ENCODE data around the gene B4GALT2.

Gene B4GALT2

GRCh38 chr1:43978551-43979260 lies at the start of gene B4GALT2:
Gene B4GALT2 (plus strand): TSS chr1:43979210. CDS start chr1:43981161, 1,951 bp downstream.
- DNase-seq (ENCODE audit: low read depth) = no peak

GRCh38 chr1:43930168-43930948 lies 48.7 kb upstream of the B4GALT2 start:
- DNase-seq (ENCODE audit: low read depth) = no peak

GRCh38 chr1:43930949-43931275 lies 48.1 kb upstream of the B4GALT2 start:
- DNase-seq (ENCODE audit: low read depth) = no peak

- no peak for DNase-seq (ENCODE audit: low read depth)
Observed at GRCh38 chr1:43931711-43932660, 47.0 kb upstream of the B4GALT2 start.

GRCh38 chr1:43932786-43933385 lies 46.1 kb upstream of the B4GALT2 start:
- no peak for DNase-seq (ENCODE audit: low read depth)

- no peak for DNase-seq (ENCODE audit: low read depth)
Observed at GRCh38 chr1:43933386-43934100, 45.5 kb upstream of the B4GALT2 start, which contains the start of gene ARTN. Gene ARTN (plus strand): TSS chr1:43933801. CDS start chr1:43935657, 1,856 bp downstream.

GRCh38 chr1:43934101-43934985 lies 44.7 kb upstream of the B4GALT2 start:
- no peak for DNase-seq (ENCODE audit: low read depth)

- DNase-seq (ENCODE audit: low read depth) = no peak
Observed at GRCh38 chr1:43934986-43935324, 44.1 kb upstream of the B4GALT2 start.

- DNase-seq (ENCODE audit: low read depth) = no peak
Observed at GRCh38 chr1:43935711-43936427, 43.1 kb upstream of the B4GALT2 start.

GRCh38 chr1:43936431-43937151 lies 42.4 kb upstream of the B4GALT2 start:
- no peak for DNase-seq (ENCODE audit: low read depth)

- DNase-seq (ENCODE audit: low read depth) = no peak
Observed at GRCh38 chr1:43937179-43937865, 41.7 kb upstream of the B4GALT2 start.

GRCh38 chr1:43938383-43938782 lies 40.6 kb upstream of the B4GALT2 start:
- DNase-seq (ENCODE audit: low read depth) = no peak

GRCh38 chr1:43938892-43939587 lies 40.0 kb upstream of the B4GALT2 start:
- no peak for DNase-seq (ENCODE audit: low read depth)

- no peak for DNase-seq (ENCODE audit: low read depth)
Observed at GRCh38 chr1:43942411-43942810, 36.6 kb upstream of the B4GALT2 start.

- DNase-seq (ENCODE audit: low read depth) = no peak
Observed at GRCh38 chr1:43944860-43945259, 34.1 kb upstream of the B4GALT2 start.

GRCh38 chr1:43945674-43946235 lies 33.3 kb upstream of the B4GALT2 start:
- no peak for DNase-seq (ENCODE audit: low read depth)

Measured in stimulated activated CD4-positive, alpha-beta T cell treated with anti-CD3 and anti-CD28 coated beads, Interleukin-2, amount 100 ng/mL, for 4 hours (primary cell).